Activated CD4-positive, CD25-positive, alpha-beta regulatory T cell treated with anti-CD3 and anti-CD28 coated beads, Interleukin-2, amount 50 U/mL, for 24 hours (primary cell): ENCODE measurements around the gene FGF23.
"Not testable (repeated sequence)": the region's sequence is repeated elsewhere in the genome, so short reads cannot be mapped to it uniquely, and the experiment has no call there.

Experiments used
- ATAC-seq, 2 donors: fragments of 150-1000 bp; cut with Tn5 transposase; one replicate each; pipeline ENCODE4 v1.10.0; 2021; ENCODE audit warnings: mild to moderate bottlenecking in 1 of 2, moderate library complexity in 1 of 2

The FGF23 gene

DNA sequence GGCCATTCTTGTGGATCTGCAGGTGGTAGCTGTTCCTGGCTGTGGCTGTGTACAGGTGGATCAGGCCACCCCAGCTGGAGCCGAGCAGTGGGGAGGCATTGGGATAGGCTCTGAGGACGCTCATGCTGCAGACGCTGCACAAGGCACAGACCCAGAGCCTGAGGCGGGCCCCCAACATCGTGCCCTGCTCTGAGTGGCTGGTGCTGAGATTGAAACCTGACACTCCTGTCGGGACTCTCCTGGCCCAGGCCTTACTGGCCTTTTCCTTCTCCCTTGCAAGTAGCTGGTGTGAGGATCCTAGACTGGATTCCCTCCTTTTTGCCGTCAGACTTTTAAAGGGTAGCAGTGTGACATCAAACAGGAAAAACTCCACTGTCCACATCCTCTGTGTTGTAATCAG is at the start of gene FGF23:
Gene FGF23, minus strand, starts transcription at position 308 of the 400 bp plus-strand sequence. Its CDS starts 130 bp downstream, at position 178.
- no peak for ATAC-seq

GRCh38 chr12:4424422-4424821 is 44.9 kb upstream of the FGF23 start:
- no peak for ATAC-seq

DNA sequence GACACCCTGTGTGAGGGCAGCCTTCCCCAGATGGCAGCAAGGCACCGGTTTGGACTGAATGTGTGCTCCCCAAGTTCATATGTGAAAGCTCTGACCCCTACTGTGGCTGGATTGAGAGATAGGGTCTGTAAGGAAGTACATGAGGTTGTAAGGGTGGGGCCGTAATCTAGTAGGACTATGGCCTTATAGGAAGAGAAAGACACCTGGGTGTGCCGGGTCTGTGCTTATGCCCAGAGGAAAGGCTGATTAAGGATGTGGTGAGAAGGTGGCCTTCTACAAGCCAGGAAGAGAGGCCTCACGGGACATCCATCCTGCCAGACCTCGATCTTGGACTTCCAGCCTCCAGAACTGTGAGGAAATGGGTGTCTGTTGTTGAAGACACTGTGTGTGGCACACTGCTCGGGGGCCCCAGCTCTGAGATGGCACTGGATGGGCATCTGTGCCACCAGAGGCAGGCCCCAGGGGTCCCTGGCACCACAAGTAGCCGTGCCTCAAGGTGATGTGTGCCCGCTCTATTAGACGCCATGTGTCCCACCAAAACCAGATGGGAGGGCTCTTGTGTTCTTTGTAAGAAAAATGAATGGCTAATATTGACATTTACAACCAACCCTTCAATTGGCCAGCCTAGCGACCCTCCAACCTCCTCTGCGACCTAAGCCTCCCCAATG is 44.1 kb upstream of the FGF23 start:
- no peak for ATAC-seq

DNA sequence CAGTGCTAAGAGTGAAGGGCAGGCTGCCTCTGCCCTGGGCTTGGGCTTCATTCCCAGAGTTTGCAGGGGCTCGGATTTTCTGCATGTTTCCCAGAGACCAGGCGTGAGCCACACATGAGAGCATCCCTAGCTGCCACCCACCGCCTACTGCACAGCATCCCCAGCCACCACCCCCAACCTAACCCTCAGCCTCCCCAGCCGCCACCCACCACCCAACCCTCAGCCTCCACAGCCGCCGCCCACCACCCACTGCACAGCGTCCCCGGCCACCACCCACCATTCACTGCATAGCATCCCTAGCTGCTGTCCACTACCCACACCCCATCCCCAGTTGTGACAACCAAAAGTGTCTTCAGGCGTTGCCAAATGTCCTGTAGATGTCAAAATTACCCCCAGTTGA is 43.5 kb upstream of the FGF23 start:
- no peak for ATAC-seq

GRCh38 chr12:4421590-4422031 is 42.1 kb upstream of the FGF23 start:
- peak in 1 of 2 donors; percentile 33 for ATAC-seq

DNA sequence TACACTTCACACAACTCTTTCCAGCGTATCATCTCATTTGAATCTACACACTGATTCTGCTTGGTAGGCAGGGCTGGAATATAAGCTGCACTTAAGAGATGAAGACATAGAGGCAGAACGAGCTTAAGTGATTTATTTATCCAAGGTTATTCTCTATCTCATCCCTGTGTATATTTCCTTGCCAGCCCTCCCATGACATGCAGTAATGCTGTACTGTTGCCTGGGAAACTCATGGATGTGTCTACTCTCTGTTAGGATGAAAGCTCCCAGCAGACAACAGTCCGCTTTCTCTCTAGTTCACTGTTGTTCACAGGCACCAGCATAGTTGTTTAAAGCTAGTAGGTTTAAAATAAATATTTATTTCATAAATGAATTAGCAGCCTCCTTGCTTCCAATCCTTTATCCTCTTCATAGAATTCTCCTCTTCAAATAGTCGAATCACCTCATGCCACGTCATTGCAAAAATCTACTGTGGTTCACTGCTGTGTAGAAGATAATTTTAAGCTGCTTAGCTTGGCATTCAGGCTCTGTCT is 40.7 kb upstream of the FGF23 start:
- no peak for ATAC-seq

DNA sequence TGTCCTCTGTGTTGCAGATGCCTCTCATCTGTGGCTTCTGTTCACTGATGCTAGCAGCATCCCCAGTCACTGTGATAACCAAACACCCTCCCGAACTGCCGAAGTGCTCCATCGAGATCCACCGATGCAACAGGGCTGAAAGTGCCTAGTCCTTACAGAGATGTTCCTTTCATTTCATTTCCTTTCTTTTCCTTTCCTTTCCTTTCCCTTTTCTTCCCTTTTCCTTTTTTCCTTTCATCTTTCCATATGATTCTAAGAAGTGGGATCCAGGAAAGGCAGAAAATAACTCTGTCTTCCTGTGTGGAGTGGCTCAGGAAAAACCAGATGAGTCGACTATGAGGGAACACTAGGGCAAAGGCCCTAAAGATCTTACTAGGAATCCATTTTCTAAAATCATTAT is 39.4 kb upstream of the FGF23 start:
- ATAC-seq, result no peak

GRCh38 chr12:4417936-4418335 is 38.4 kb upstream of the FGF23 start:
- no peak for ATAC-seq

DNA sequence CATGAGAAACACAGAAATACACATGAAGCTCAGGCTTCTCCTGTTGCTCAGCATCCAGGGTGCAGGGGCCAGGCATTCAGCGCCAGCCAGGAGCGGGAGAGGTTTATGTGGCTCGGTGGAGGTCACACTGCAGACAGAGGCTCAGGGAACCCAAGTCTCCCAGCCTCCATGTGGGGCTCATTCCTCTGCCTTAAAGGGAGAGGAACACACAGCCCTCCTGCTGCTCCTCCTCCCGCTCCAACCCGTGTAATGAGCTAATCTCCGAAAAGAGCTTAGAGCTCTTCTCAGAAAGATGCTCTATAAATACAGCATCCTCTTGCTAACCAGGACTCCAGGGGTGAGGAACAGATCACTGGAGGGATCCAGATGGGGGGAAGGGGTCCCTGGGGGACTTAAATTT is 37.9 kb upstream of the FGF23 start:
- ATAC-seq, result no peak

DNA sequence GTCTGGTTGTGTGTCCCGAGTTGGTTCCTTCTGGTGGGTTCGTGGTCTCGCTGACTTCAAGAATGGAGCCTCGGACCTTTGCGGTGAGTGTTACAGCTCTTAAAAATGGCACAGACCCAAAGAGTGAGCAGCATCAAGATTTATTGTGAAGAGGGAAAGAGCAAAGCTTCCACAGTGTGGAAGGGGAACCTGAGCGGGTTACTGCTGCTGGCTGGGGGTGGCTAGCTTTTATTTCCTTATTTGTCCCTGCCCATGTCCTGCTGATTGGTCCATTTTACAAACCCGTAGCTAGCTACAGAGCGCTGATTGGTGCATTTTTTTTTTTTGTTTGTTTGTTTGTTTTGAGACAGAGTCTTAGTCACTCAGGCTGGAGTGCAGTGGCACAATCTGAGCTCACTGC is 36.8 kb upstream of the FGF23 start:
- no peak for ATAC-seq

GRCh38 chr12:4412465-4412864 is 33.0 kb upstream of the FGF23 start:
- no peak for ATAC-seq

DNA sequence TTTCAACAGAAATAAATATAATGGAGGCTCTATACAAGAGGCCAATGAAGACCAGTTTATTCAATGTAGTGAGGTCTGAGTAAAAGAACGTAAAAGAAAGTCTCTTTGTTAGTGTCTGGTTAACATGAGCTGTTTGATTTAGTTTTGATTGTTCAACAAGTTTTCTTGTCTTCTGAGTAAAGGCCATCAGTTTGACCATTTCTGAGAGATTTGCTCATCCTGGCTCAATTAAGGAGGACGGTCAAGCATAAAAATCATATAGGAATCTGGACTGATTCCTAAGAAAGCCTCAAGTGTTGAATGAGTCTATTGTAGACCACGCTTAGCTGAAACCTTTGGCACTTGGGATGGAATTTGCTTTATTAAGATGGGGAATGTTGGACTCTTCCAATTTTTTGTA is 32.5 kb upstream of the FGF23 start:
- no peak for ATAC-seq

- no peak for ATAC-seq
Measured at GRCh38 chr12:4407136-4407535, 27.6 kb upstream of the FGF23 start.

- not testable (repeated sequence) for ATAC-seq
Measured at GRCh38 chr12:4404877-4405637, 25.5 kb upstream of the FGF23 start.

DNA sequence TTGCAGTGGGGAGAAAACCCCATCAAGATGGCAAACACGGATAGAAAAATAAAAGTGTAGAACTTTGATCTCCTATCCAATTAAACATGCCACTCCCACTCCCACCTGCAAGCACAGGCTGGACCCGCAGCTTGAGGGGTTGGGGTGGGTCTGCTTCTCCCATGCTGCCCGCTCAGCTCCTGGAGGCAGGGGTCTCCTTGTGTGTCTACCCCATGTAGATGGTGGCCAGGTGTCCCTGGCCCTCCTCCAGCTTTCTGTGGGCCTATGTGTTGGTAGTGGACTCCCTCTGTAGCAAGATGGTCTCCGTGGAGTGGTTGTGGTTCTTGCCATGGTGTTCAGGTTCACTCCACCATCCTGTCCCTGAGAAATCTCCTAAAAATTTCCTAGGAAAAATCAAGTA is 23.5 kb upstream of the FGF23 start:
- ATAC-seq, result no peak

DNA sequence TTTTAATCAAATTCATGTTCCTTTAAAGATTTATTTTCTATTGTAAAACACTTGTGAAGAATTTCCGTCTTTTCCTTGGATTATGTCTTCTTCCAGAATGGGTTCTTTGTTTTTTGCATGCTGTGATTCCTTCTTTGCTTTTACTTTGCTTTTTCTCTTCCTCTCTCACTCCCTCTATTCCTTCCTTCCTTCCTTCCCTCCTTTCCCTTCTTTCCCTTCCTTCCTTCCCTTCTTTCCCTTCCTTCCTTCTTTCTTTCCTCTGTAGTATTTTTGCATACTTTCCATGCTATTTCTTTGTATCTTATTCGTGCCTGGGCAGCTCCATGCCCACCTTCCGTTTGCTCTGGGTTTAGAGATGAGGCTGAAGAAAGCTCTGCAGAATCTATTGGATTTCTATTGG is 21.6 kb upstream of the FGF23 start:
- no peak for ATAC-seq

DNA sequence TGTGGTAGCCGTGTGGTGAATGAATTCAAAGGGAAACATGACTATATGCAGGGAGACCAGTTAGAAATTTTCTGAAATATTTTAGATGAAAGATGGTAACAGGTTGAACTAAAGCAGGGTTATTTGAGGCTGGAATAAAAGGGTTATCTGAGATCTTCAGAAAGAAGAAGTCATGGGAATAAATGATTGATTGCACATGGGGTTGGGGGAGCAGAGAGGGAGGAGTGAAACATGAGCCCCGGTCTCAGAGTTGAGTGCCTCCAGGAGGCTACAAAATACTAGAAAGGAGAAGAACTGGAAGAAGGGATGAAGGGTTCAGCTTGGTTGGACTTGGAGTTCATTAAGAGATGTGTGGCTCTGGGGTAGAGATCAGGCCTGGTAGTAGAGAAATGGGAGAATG is 16.3 kb upstream of the FGF23 start:
- ATAC-seq, result no peak

DNA sequence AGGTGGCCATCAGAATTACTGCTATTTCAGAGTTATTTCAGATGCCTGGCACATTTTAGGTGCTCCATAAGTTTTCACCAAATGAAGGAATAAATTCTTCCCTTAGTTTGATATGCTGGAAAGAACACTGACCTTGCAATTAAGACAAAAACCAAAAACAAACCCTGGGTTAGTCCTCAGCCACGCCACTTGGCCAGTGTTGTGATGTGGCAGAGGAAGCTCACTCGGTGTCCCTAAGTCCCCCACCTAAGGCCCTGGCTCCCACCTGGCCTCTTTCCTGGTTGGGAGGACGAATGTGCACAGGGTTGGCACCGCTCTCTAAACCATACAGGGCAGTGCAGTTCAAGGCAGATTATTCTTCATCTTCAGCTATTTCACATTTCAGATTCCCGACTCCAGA is 13.7 kb upstream of the FGF23 start:
- ATAC-seq, result no peak

GRCh38 chr12:4392223-4392742 is 12.8 kb upstream of the FGF23 start:
- ATAC-seq, result no peak

GRCh38 chr12:4388662-4389061 is 9.2 kb upstream of the FGF23 start:
- ATAC-seq, result no peak

DNA sequence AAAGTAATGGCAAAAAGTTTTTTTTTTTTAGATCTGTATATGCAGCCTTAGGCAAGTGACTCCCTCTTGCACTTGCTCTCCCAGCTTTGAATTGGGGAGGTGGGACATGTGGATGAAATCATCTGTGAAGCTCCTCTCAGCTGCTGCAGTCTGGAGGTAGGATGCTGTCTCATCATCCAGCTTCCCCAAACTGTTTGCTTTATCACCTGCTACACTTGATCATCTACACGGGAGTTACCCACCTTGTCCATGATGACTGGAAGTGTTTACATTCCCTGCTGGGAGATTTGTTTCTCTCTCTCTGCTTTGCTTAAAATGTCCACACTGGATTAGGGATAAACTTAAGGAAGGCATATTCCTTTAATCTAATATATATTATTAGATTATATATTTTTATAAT is 8.5 kb upstream of the FGF23 start:
- ATAC-seq, result no peak

- ATAC-seq, result no peak
Measured at GRCh38 chr12:4387607-4388006, 8.1 kb upstream of the FGF23 start.

DNA sequence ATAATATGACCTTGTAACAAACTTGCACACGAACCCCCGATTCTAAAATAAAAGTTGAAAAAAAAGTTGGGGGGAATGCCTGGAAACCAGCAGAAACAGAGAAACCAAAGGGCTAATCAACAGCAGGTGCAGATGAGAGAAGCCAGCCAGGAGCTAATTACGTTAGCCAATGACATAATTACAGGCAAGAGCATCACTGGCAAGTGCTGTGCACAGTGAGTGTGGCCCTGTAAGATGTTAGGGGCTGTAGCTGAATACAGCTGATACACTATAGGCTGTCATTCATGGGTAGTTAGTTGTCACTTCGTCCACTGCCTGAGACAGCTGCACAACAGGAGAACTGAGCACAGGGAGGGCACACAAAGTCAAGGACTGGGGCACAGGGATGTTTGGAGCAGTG is 7.3 kb upstream of the FGF23 start:
- ATAC-seq, result no peak

DNA sequence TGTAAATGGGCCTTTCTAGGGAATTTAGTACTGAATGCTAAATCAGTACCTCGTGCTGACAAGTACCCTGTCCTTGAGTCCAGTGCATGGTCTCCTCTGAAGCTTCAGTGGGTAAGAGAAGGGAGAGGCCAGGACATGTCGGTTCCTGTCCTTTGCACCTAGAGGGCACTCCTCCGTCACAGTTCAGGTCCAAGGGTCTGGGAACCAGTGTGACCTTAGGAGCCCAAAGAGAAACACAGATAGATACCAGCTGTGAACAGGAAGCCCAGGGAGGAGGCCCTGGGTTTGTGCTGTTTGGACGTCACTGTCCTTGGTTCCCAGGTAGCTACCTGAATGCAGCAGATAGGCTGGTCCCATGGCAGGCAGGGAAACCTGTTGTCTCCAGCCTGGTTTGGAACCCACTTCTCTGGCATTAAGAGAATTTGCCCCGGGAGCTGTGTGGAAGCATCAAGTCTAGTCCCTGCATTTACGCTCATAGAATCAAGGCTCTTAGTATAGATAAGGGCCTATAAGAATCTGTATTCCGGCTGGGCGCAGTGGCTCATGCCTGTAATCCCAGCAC is 3.9 kb upstream of the FGF23 start:
- no peak for ATAC-seq
